HepG2 (cell line): Measurements from ENCODE around the gene CLDN3. TPM values are rescaled to one million over a fixed set of nuclear protein-coding genes. Genes with fewer than 3 reads are reported as not detected.

ENCODE experiments used
- ATAD3A ChIP-seq: sonication (generic); formaldehyde crosslinking; IDR thresholded peaks from 2 replicates; pipeline ENCODE4 v1.4.0; 2020; ENCODE audit warnings: missing genetic modification reagents
- DMTF1 ChIP-seq: sonication (generic); formaldehyde crosslinking; IDR thresholded peaks from 2 replicates; pipeline ENCODE4 v1.4.0; 2020; ENCODE audit warnings: mild to moderate bottlenecking, missing genetic modification reagents
- HMGXB4 ChIP-seq, 2 experiments: sonication (generic) in 1 of 2; formaldehyde crosslinking in 1 of 2; IDR thresholded peaks; 2 replicates each; pipeline versions ENCODE4 v1.4.0 to v1.6.1; 2018 to 2020; ENCODE audit warnings: missing genetic modification reagents in 2 of 2, borderline replicate concordance in 1 of 2, low read depth in 1 of 2, mild to moderate bottlenecking in 1 of 2, missing biosample characterization in 1 of 2
- NCOA5 ChIP-seq: sonication (generic); formaldehyde crosslinking; IDR thresholded peaks from 2 replicates; pipeline ENCODE4 v1.4.0; 2020; ENCODE audit warnings: missing genetic modification reagents
- NR2F2 ChIP-seq: IDR thresholded peaks from 2 replicates; pipeline ENCODE4 v1.6.1; 2012; ENCODE audit warnings: low read depth, inconsistent platforms, borderline replicate concordance
- PAX8 ChIP-seq: sonication (generic); formaldehyde crosslinking; IDR thresholded peaks from 2 replicates; pipeline ENCODE4 v1.8.0; 2022; ENCODE audit warnings: mild to moderate bottlenecking, missing genetic modification reagents, borderline replicate concordance
- ZBTB40 ChIP-seq, 2 experiments: fragments of 450-650 bp in 1 of 2; sonication (generic) in 1 of 2; formaldehyde crosslinking in 1 of 2; IDR thresholded peaks; 2 replicates each; pipeline versions ENCODE4 v1.6.1 to v1.8.0; 2016 to 2022; ENCODE audit warnings: antibody characterized with exemption in 1 of 2, mild to moderate bottlenecking in 1 of 2, missing genetic modification reagents in 1 of 2
- ZNF44 ChIP-seq: sonication (generic); formaldehyde crosslinking; IDR thresholded peaks from 2 replicates; pipeline ENCODE4 v1.5.1; 2020; ENCODE audit warnings: mild to moderate bottlenecking, missing genetic modification reagents
- ZNF441 ChIP-seq: sonication (generic); formaldehyde crosslinking; IDR thresholded peaks from 2 replicates; pipeline ENCODE4 v1.7.0; 2021; ENCODE audit warnings: missing genetic modification reagents, borderline replicate concordance
- ZNF503 ChIP-seq: sonication (generic); formaldehyde crosslinking; IDR thresholded peaks from 2 replicates; pipeline ENCODE4 v1.4.0; 2020; ENCODE audit warnings: missing genetic modification reagents
- ZNF670 ChIP-seq: sonication (generic); formaldehyde crosslinking; IDR thresholded peaks from 2 replicates; pipeline ENCODE4 v1.8.0; 2022; ENCODE audit warnings: mild to moderate bottlenecking, missing genetic modification reagents, borderline replicate concordance
- ZZZ3 ChIP-seq: sonication (generic); formaldehyde crosslinking; IDR thresholded peaks from 2 replicates; pipeline ENCODE4 v1.4.0; 2020; ENCODE audit warnings: missing genetic modification reagents, mild to moderate bottlenecking, borderline replicate concordance
- polyA plus RNA-seq, 8 experiments: library from polyadenylated mRNA; depleted of rRNA in 3 of 8; stranded (reverse) in 7 of 8; unstranded in 1 of 8; fragments of >200 nt; fragmentation: Illumina TruSeq in 4 of 8; extraction: Trizol in 4 of 8; gene quantifications; 2 replicates each; pipeline versions ENCODE4 v1.2.1 to v1.2.3, GENCODE V29; 2011 to 2016; ENCODE audit warnings: low read depth in 4 of 8, missing spikeins in 1 of 8, mixed read lengths in 1 of 8; ENCODE audit not compliant: insufficient read depth in 1 of 8
- total RNA-seq, 5 experiments: library from RNA; depleted of rRNA; stranded (reverse); fragments of >200 nt; fragmentation: Illumina TruSeq; extraction: Trizol; gene quantifications; 2 replicates each; pipeline ENCODE4 v1.2.3, GENCODE V29; 2016; ENCODE audit warnings: low read depth in 1 of 5

Gene CLDN3
- total and polyA plus RNA-seq, 2 of the 13 experiments (the other 11 are each of a cell fraction or from before 2014, with no cell fraction given): 0.31 to 0.51 TPM

GRCh38 chr7:73742753-73743641 is 27.1 kb downstream of the CLDN3 start (continued):
- no peak for TF ChIP-seq ZNF503
- TF ChIP-seq ZZZ3: no peak
- TF ChIP-seq ZNF44: no peak
- peak; percentile 68 for TF ChIP-seq NR2F2
- TF ChIP-seq ZNF441 (CRISPR knock-in tag): no peak
- TF ChIP-seq ZBTB40 (IDR thresholded peaks at IDR 0.05): no peak
- no peak for TF ChIP-seq ZBTB40 (CRISPR knock-in tag; IDR thresholded peaks at IDR 0.05)
- TF ChIP-seq PAX8: no peak
- no peak for TF ChIP-seq ZNF670 (CRISPR knock-in tag)
- no peak for TF ChIP-seq ATAD3A
- TF ChIP-seq DMTF1 (CRISPR knock-in tag): no peak
- TF ChIP-seq NCOA5: no peak
- TF ChIP-seq HMGXB4 (CRISPR knock-in tag; IDR thresholded peaks at IDR 0.05; ENCODE audit: borderline replicate concordance in 1 of 2, low read depth in 1 of 2): no peak
